A549 treated with AZD2906 at 1 μM for 4 hours (cell line): ENCODE measurements around the gene PNPLA5. TPM values are rescaled to one million over a fixed set of nuclear protein-coding genes. Genes with fewer than 3 reads are reported as not detected.

ENCODE experiments used
- total RNA-seq: library from RNA; stranded (reverse); fragments of 200-300 nt; extraction: Qiagen RNA extraction; gene quantifications from 5 replicates; pipeline ENCODE4 v1.2.3, GENCODE V29; 2022

Gene PNPLA5, protein sequence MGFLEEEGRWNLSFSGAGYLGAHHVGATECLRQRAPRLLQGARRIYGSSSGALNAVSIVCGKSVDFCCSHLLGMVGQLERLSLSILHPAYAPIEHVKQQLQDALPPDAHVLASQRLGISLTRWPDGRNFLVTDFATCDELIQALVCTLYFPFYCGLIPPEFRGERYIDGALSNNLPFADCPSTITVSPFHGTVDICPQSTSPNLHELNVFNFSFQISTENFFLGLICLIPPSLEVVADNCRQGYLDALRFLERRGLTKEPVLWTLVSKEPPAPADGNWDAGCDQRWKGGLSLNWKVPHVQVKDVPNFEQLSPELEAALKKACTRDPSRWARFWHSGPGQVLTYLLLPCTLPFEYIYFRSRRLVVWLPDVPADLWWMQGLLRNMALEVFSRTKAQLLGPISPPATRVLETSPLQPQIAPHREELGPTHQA
- total RNA-seq = 0.03 to 0.07 TPM (median 0.06 TPM) in 3 of 5 replicates, not detected in the others

DNA sequence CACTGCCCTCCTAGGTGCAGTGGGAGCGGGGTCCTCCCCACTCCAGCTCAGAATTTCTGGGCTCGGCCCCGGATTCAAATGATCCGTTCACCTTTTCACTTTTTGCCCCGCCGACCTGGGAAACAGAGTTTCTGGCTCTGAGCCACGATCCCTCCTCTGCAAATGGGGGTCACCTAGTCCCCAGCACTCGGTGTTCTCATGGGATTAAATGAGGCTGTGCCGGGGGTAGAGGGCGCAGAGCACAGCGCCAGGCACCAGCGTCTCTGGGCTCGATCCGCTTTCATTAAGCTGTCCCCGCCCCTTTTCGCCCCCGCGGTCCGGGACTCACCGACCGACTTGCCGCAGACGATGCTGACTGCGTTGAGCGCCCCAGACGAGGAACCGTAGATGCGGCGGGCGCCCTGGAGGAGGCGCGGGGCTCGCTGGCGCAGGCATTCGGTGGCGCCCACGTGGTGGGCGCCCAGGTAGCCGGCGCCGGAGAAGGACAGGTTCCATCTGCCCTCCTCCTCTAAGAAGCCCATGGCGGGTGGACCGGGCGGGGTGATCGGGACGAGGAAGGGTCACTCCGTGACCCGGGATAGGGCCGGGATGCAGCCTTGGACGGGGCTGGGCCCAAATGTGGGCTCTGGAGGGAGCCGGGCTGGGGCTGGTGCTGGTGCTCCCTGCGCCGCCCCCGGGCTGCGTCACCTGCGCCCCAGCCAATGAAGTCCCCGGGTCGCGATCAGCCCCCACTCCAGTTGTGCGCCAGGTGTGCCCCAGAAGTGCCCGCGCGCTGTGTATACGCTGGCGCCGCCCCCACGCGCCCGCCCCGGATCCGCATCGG is at the start of gene PNPLA5:
PNPLA5 (minus strand) TSS at position 654 of the 823 bp plus-strand sequence; CDS start at position 521, 133 bp downstream.

DNA sequence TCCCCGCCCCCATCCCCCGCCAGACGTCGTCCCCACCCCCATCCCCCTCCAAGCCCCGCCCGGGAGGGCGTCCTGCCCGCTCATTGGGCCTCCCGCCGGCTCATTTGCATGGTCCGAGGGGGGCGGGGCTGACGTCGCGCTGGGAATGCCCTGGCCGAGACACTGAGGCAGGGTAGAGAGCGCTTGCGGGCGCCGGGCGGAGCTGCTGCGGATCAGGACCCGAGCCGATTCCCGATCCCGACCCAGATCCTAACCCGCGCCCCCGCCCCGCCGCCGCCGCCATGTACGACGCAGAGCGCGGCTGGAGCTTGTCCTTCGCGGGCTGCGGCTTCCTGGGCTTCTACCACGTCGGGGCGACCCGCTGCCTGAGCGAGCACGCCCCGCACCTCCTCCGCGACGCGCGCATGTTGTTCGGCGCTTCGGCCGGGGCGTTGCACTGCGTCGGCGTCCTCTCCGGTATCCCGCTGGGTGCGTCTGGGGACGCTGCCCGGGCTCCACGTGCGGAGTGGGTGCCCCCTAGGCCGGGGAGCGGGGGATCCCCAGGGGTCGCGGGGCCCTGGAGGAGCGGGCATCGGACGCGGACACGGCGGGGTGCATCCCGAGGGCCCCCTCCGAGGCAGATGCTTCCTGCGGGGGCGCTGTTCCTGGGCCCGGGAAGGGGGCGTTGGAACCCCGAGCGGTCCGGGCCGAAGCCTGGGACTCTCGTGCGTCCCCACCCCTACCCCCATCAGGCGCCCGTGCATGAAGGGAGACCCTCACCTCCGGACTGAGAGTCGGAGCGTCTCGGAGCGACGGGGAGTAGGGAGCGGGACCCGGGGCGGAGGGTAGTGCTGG is 32.0 kb upstream of the PNPLA5 start, which contains the start of gene PNPLA3:
PNPLA3 (plus strand) TSS at position 175 of the 834 bp plus-strand sequence; CDS start at position 282, 107 bp downstream.

GRCh38 chr22:43862074-43862881 is 29.5 kb downstream of the PNPLA5 start, which contains the start of gene SULT4A1:
Gene SULT4A1 (minus strand): TSS chr22:43862513. CDS start chr22:43862382, 131 bp downstream.

Other genes with a start within 250 kb of the PNPLA5 start
- 0.28 to 0.70 TPM (median 0.42 TPM) in 5 replicates for gene EFCAB6, start 79.7 kb downstream of the PNPLA5 start, total RNA-seq
- gene SULT4A1, start 29.5 kb downstream of the PNPLA5 start, total RNA-seq = not detected in 5 replicates
- 0.59 to 1.1 TPM (median 0.65 TPM) in 5 replicates for gene PNPLA3, start 31.8 kb upstream of the PNPLA5 start, total RNA-seq
- 42.0 to 46.7 TPM (median 43.6 TPM) in 5 replicates for gene SAMM50, start 63.4 kb upstream of the PNPLA5 start, total RNA-seq
- gene PARVB, start 132.3 kb upstream of the PNPLA5 start, total RNA-seq = 36.8 to 44.7 TPM (median 41.3 TPM) in 5 replicates